DMS114 treated with DMSO at 0.1 percent for 48 hours (cell line): ENCODE results near the gene NT5C2.

Experiments used
- DNase-seq: peaks from one replicate; lab custom pipeline; 2025; ENCODE audit not compliant: unreplicated experiment; lab: John Stamatoyannopoulos, UW

NT5C2 gene

GRCh38 chr10:103125323-103126267, 67.5 kb downstream of the NT5C2 start:
- no peak for DNase-seq

- no peak for DNase-seq
Measured at GRCh38 chr10:103124420-103125096, 68.5 kb downstream of the NT5C2 start.

GRCh38 chr10:103123282-103124024, 69.6 kb downstream of the NT5C2 start:
- no peak for DNase-seq

DNA sequence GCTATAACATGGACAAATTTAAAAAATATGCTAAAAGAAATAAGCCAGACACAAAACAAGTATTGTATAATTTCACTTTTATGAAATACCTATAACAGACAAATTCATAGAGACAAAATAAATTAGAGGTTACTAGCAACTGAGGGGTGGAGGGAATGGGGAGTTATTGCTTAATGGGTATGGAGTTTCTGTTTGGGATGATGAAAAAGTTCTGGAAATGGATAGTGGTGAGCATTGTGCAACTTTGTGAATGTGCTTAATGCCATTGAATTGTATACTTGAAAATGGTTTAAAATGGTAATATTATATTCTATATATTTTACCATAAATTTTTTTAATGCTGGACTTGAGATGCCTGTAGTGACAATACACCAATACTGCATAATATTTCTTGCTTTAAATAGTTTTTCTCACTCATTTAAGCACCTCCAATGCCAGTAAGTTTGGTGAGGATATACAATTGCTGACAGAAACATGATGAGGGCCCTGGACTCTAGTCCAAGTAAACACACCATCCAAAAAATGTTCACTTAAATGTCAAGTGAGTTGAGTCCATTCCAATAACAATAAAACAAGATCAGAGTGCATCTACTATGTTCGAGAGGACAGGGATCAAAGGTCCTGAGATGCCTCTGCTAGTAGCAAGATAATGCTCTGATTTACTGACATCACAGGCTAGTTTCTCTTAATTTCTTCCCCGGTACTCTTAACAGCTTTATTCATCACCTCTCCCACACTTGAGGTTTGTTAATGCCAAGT, 71.9 kb downstream of the NT5C2 start:
- no peak for DNase-seq

DNA sequence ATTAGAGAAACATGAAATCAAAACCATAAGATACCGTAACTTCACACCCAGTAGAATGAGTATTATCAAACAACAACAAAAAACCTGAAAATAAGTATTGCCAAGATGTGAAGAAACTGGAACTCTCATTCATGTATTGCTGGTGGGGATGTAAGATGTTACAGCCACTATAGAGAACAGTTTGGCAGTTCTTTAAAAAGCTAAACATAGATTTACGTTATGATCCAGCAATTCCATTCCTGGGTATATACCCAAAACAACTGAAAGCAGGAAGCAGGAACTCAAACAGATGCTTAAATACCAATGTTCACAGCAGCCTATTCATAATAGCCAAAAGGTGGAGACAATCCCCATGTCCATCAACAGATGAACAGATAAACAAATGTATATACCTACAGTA, 72.5 kb downstream of the NT5C2 start:
- DNase-seq: no peak

- DNase-seq: no peak
Measured at GRCh38 chr10:103117247-103117646, 75.8 kb downstream of the NT5C2 start.

DNA sequence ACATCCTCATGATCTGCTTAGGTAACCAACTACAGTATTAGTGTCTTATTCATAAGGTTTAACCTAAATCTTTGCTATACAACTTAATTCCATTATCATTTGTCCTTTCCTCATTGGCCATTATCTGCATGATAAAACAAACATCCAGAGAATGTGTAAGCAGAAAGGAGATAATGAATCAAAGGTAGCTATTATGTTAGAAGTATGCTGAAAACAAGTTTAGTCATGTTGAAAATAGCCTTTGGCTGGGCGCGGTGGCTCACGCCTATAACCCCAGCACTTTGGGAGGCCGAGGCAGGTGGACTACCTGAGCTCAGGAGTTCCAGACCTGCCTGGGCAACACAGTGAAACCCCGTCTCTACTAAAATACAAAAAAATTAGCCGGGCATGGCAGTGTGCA, 78.2 kb downstream of the NT5C2 start:
- DNase-seq: no peak

GRCh38 chr10:103111918-103112877, 80.9 kb downstream of the NT5C2 start:
- DNase-seq: no peak

DNA sequence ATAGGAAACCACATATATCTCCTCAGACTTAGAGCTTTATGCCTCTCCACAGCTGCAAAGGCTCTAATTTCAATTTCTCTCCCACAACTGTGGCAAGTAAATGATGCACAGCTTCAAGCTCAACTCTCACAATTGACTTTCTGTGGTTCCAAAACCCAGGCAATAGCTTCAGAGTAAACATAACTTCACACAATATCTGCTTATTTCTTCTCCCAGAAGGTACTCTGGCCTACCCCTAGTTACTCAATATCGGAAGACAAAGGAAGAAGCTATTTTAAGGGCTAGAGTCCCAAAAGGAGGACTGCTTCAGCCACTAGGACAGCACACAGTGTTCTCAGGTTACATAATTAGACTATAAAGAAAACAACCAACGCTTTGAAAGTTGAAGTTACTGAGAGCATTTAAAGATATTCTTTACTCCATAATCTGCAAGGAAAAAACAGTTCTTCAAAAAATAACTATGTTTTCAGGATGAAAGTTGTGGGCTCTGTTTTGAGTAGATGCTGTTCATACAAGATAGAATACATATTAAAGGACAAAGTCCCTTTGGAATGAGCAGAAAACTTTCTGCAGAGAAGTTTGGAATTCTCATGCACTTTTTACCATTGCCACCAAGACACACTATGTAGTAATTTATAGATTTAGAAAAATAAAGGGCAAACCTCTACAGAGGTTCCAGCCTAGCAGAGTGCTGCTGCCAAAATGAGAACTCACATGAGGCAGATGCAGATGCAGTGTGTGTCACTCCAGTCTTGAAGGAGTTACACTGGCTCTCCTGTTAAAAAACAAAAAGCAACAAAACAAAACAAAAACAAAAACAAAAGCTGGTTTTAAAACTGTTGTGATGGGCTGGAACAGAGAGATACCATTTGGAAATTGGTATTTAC, 81.8 kb downstream of the NT5C2 start:
- DNase-seq: no peak

DNA sequence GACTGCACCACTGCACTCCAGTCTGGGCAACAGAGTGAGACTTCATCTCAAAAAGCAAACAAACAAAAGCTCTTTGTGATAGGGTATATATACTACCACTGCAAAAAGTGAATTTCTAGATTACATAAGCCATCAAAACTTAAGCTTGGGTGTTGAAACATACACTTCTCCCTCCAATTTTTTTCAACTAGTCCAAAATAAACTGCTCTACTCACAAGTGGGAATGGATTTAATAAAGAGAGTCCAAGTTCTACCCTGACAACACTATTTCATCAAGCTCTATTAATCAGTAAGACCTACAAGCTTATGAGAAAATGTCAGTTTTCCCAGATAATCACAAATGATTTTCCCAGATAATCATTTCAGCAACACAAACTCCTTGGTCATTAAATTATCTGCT, 82.7 kb downstream of the NT5C2 start:
- DNase-seq: no peak

GRCh38 chr10:103109821-103110220, 83.3 kb downstream of the NT5C2 start:
- DNase-seq: no peak

DNA sequence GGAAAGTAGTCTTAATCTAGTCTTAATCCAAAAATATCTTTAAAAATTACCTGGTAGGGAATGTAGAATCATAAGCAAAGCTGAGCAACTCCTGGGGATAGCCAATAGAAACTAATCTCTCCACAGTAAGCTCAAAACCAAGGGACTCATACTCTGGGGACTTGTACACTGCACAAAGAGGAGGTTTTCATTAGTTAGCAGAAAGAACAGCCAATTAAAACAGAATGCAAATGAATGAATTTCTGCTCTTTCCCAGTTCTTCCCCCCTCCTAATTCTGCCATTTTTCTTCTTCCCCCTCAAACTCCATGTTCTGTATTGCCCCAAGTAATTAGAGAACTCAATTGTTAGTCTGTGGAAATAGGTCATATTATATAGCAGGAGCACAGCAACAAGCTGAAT, 86.5 kb downstream of the NT5C2 start:
- DNase-seq: no peak

GRCh38 chr10:103105462-103105861, 87.6 kb downstream of the NT5C2 start:
- no peak for DNase-seq

- no peak for DNase-seq
Measured at GRCh38 chr10:103104721-103105120, 88.4 kb downstream of the NT5C2 start.

GRCh38 chr10:103103989-103104388, 89.1 kb downstream of the NT5C2 start:
- DNase-seq: no peak

DNA sequence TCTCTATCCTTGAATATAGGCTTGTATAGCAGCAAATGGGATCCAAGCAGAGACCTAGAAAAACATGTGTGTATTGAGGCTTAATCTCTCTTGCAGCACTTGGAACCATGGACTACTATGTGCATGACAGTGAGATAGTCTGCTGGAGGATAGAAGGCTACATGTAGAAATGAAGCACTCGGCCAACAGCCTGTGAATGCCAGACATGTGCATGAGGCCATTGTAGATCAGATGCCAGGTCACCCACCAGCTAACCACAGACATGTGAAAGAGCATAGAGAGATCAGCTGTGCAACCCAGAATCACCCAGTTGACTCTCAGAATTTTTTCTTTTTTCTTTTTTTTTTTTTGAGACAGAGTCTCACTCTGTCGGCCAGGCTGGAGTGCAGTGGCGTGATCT, 90.9 kb downstream of the NT5C2 start:
- no peak for DNase-seq

- DNase-seq: no peak
Measured at GRCh38 chr10:103100620-103101019, 92.5 kb downstream of the NT5C2 start.

DNA sequence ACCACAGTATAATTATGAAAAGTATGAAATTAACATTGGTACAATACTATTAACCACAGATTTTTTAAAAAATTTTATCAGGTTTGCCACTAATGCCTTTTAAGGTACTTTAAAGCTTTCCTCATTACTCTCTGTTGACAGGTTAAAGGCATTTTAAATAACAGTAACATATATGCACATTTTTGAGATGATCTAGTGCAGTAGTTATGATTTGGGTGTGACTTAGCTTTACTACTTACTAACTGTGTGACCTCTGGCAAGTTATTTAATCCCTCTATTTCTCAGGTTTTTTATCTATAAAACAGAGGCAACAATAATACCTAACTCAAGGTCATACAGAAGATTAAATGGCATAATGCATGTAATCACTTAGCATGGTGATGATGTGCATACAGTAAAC, 94.8 kb downstream of the NT5C2 start:
- DNase-seq: no peak

- no peak for DNase-seq
Measured at GRCh38 chr10:103096130-103096529, 96.9 kb downstream of the NT5C2 start.
